Adrenal gland (tissue), 5 donors: ENCODE measurements around the gene TENM4.

Experiments
- CTCF ChIP-seq, 6 experiments: fragments of 450-650 bp in 4 of 6; fragments of 200-600 bp in 2 of 6; sonication (generic) in 1 of 6; IDR thresholded peaks; 1 replicate in 5 of 6; 2 replicates in 1 of 6; pipeline versions ENCODE4 v1.5.1 to v1.8.0; 2016 to 2021; ENCODE audit warnings: antibody characterized with exemption in 6 of 6, mild to moderate bottlenecking in 2 of 6, moderate library complexity in 1 of 6
- POLR2A ChIP-seq, 2 donors: fragments of 450-650 bp; IDR thresholded peaks; one replicate each; pipeline ENCODE4 v1.6.1; 2017; ENCODE audit warnings: antibody characterized with exemption in 2 of 2, mild to moderate bottlenecking in 2 of 2, moderate library complexity in 1 of 2
- donor health status: DM: no; HTN: no; CAD: no.

GRCh38 chr11:78978831-78979230 is 462.0 kb downstream of the TENM4 start:
- TF ChIP-seq POLR2A (IDR thresholded peaks at IDR 0.05) (no peak), CTCF (IDR thresholded peaks at IDR 0.05) (no peak)
